DOHH2 (cell line): ENCODE data around the gene LIMS1.

Source experiments
- CTCF ChIP-seq: fragments of 200-600 bp; sonication (generic); IDR thresholded peaks from one replicate; pipeline ENCODE4 v1.5.1; 2014; ENCODE audit warnings: antibody characterized with exemption, mild to moderate bottlenecking, low read depth, low read length; ENCODE audit not compliant: poor library complexity, severe bottlenecking
- EZH2phosphoT487 ChIP-seq: fragments of 200-600 bp; sonication (generic); IDR thresholded peaks from 2 replicates; pipeline ENCODE4 v1.6.1; 2017; ENCODE audit warnings: borderline replicate concordance, mild to moderate bottlenecking, antibody characterized with exemption, low read length, moderate library complexity, mixed read lengths

GRCh38 chr2:108593547-108594098, 59.4 kb downstream of the LIMS1 start:
- TF ChIP-seq CTCF, result peak; percentile 39
- TF ChIP-seq EZH2phosphoT487, result no peak
